ENCODE measurements around the gene ARMC6.

Gene ARMC6

DNA sequence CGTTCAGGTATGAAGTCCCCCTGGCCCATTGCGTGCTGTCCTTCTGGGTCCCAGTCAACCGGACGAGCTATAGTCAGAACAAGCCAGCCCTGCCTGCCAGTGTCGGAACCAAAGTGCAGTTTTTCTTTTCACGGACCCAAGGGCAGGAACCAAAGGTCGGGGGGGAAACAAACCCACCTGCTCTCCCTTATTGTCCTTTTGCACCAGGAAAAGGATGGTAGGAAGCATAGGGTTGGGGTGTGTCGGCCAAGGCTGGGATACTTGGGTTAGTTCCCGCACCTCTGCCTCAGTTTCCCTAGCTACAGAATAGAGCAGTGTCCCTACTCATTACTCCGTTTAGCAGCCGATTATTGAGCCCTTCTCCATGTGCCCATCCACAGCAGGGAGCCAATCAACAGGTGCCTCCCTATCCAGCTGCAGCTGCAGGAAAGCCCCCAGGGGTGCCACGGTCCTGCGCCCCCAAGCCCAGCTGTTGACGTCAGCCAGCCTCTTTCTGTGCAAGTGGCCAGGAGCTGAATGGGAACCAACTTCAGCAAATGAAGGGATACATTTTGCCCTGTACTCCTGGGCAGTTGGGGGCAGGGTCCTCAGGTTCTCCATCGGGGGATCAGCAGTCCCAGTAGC lies 21.0 kb downstream of the ARMC6 start:
- no peak overlapping the region for H3K9ac ChIP-seq (ENCODE audit: low read length)
- no peaks in the 10 kb centered on the region for H4K20me1 ChIP-seq (ENCODE audit: low read depth, low read length)
- H3K9me3 ChIP-seq (ENCODE audit: insufficient read depth, low read length), result no peaks in the 10 kb centered on the region
- H3K79me2 ChIP-seq (ENCODE audit: insufficient read depth, low read length), result no peaks in the 10 kb centered on the region
- no peaks in the 10 kb centered on the region for H3K9me2 ChIP-seq (replicated peaks; ENCODE audit: insufficient read depth, low read length)
- no peaks in the 10 kb centered on the region for H3K36me3 ChIP-seq (ENCODE audit: low read length)
- H3K4me3 ChIP-seq (ENCODE audit: insufficient read depth, low read length, poor library complexity, severe bottlenecking), result no peak overlapping the region
- H3K27ac ChIP-seq (ENCODE audit: low read depth, low read length), result no peak overlapping the region
- H3K27me3 ChIP-seq (ENCODE audit: low read length), result no peaks in the 10 kb centered on the region
- no peak overlapping the region for H3K4me2 ChIP-seq (ENCODE audit: low read depth, low read length, poor library complexity, severe bottlenecking)
- no peaks in the 10 kb centered on the region for H3F3A ChIP-seq (ENCODE audit: insufficient read depth)
- H2AFZ ChIP-seq (ENCODE audit: low read depth, low read length, severe bottlenecking), result no peak overlapping the region
- TF ChIP-seq CTCF (IDR thresholded peaks at IDR 0.05; ENCODE audit: insufficient read depth, low read length, poor library complexity, severe bottlenecking) (no peak), EZH2phosphoT487 (conservative IDR thresholded peaks at IDR 0.05; ENCODE audit: low read length) (no peak)

GRCh38 chr19:19054939-19055440 lies 21.6 kb downstream of the ARMC6 start:
- Histone ChIP-seq H3K4me3 (ENCODE audit: insufficient read depth, low read length, poor library complexity, severe bottlenecking) (no peak overlapping the region), H2AFZ (ENCODE audit: low read depth, low read length, severe bottlenecking) (no peak overlapping the region), H3K9ac (ENCODE audit: low read length) (no peak overlapping the region), H3K9me2 (replicated peaks; ENCODE audit: insufficient read depth, low read length) (no peaks in the 10 kb centered on the region), H3K9me3 (ENCODE audit: insufficient read depth, low read length) (no peaks in the 10 kb centered on the region), H3K36me3 (ENCODE audit: low read length) (no peaks in the 10 kb centered on the region), H3K27ac (ENCODE audit: low read depth, low read length) (no peak overlapping the region), H3K27me3 (ENCODE audit: low read length) (no peaks in the 10 kb centered on the region), H3K4me2 (ENCODE audit: low read depth, low read length, poor library complexity, severe bottlenecking) (no peak overlapping the region), H3K79me2 (ENCODE audit: insufficient read depth, low read length) (no peaks in the 10 kb centered on the region), H4K20me1 (ENCODE audit: low read depth, low read length) (no peaks in the 10 kb centered on the region), H3F3A (ENCODE audit: insufficient read depth) (no peaks in the 10 kb centered on the region)
- TF ChIP-seq CTCF (IDR thresholded peaks at IDR 0.05; ENCODE audit: insufficient read depth, low read length, poor library complexity, severe bottlenecking) (no peak), EZH2phosphoT487 (conservative IDR thresholded peaks at IDR 0.05; ENCODE audit: low read length) (no peak)

DNA sequence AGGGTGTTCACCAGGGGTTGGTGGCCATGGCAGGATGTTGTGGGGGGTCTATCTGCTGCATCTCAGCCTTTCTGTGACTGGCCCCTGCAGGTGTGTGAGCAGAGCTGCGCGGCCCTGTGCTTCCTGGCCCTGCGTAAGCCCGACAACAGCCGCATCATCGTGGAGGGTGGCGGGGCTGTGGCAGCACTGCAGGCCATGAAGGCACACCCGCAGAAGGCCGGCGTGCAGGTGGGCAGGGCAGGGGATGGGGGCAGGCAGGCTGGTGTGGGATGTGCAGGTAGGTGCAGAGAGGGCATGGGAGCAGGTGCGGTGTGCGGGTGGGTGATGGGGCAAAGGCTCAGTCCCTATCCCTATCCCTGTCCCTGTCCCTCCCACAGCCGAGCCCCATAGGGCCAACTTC lies 22.3 kb downstream of the ARMC6 start:
- Histone ChIP-seq H3K4me2 (ENCODE audit: low read depth, low read length, poor library complexity, severe bottlenecking) (no peak overlapping the region), H3K4me3 (ENCODE audit: insufficient read depth, low read length, poor library complexity, severe bottlenecking) (no peak overlapping the region), H3K36me3 (ENCODE audit: low read length) (no peaks in the 10 kb centered on the region), H4K20me1 (ENCODE audit: low read depth, low read length) (no peaks in the 10 kb centered on the region), H3K79me2 (ENCODE audit: insufficient read depth, low read length) (no peaks in the 10 kb centered on the region), H3K27ac (ENCODE audit: low read depth, low read length) (no peak overlapping the region), H2AFZ (ENCODE audit: low read depth, low read length, severe bottlenecking) (no peak overlapping the region), H3F3A (ENCODE audit: insufficient read depth) (no peaks in the 10 kb centered on the region), H3K9ac (ENCODE audit: low read length) (no peak overlapping the region), H3K27me3 (ENCODE audit: low read length) (no peaks in the 10 kb centered on the region), H3K9me2 (replicated peaks; ENCODE audit: insufficient read depth, low read length) (no peaks in the 10 kb centered on the region), H3K9me3 (ENCODE audit: insufficient read depth, low read length) (no peaks in the 10 kb centered on the region)
- no peak for TF ChIP-seq EZH2phosphoT487 (conservative IDR thresholded peaks at IDR 0.05; ENCODE audit: low read length)
- no peak for TF ChIP-seq CTCF (IDR thresholded peaks at IDR 0.05; ENCODE audit: insufficient read depth, low read length, poor library complexity, severe bottlenecking)

All from SU-DHL-6 (cell line).